B cell (primary cell): ENCODE measurements around the gene PIMREG. TPM values are rescaled to one million over a fixed set of nuclear protein-coding genes. Genes with fewer than 3 reads are reported as not detected.
A peak's percentile ranks its signal among the peaks of the same experiment; 100 is the strongest.

ENCODE experiments used
- ATAC-seq: fragments of 200-7000 bp; cut with Tn5 transposase; one replicate; pipeline ENCODE4 v1.10.0; 2021; ENCODE audit warnings: low read depth, mild to moderate bottlenecking, moderate number of reproducible peaks, moderate library complexity
- CTCF ChIA-PET: fragments of 350-600 bp; sonication (Branson Sonifier 250); formaldehyde crosslinking; loops from one replicate; lab custom pipeline; 2021; ENCODE audit warnings: antibody characterized with exemption, inconsistent platforms; lab: Charles Lee
- POLR2A ChIA-PET: fragments of 350-600 bp; sonication (Branson Sonifier 250); formaldehyde crosslinking; loops from one replicate; lab custom pipeline; 2021; ENCODE audit warnings: antibody characterized with exemption; lab: Charles Lee
- DNase-seq: peaks from one replicate; pipeline ENCODE4 v3.0.0; 2013
- H2AFZ ChIP-seq: 2 replicates; pipeline ENCODE4 v1.6.1; 2012; ENCODE audit warnings: mild to moderate bottlenecking, low read depth, low read length; ENCODE audit not compliant: insufficient read depth, poor library complexity, severe bottlenecking
- H3K27ac ChIP-seq, 2 donors: 1 replicate in 1 of 2; 2 replicates in 1 of 2; pipeline ENCODE4 v1.5.1; 2012 to 2013; ENCODE audit warnings: low read length in 2 of 2, mild to moderate bottlenecking in 2 of 2, moderate library complexity in 1 of 2
- H3K27me3 ChIP-seq, 4 experiments: fragments of 200-600 bp in 1 of 4; sonication (generic) in 1 of 4; replicated peaks in 1 of 4; 1 replicate in 2 of 4; 2 replicates in 2 of 4; pipeline versions ENCODE4 v1.6.1 to v1.7.0; 2013 to 2016; ENCODE audit warnings: low read length in 3 of 4, mild to moderate bottlenecking in 2 of 4, mixed read lengths in 1 of 4, moderate library complexity in 1 of 4; ENCODE audit not compliant: insufficient read depth in 4 of 4, control insufficient read depth in 3 of 4; ENCODE audit errors: control extremely low read depth in 1 of 4
- H3K36me3 ChIP-seq, 2 experiments: replicated peaks in 1 of 2; 1 replicate in 1 of 2; 2 replicates in 1 of 2; pipeline versions ENCODE4 v1.6.1 to v1.7.1; 2013; ENCODE audit warnings: low read length in 1 of 2; ENCODE audit not compliant: insufficient read depth in 2 of 2, control insufficient read depth in 1 of 2; ENCODE audit errors: control extremely low read depth in 1 of 2, extremely low read depth in 1 of 2
- H3K4me1 ChIP-seq, 2 donors: fragments of 200-600 bp in 1 of 2; sonication (generic) in 1 of 2; 1 replicate in 1 of 2; 2 replicates in 1 of 2; pipeline versions ENCODE4 v1.5.1 to v1.6.1; 2013 to 2017; ENCODE audit warnings: low read length in 2 of 2; ENCODE audit not compliant: control insufficient read depth in 2 of 2, insufficient read depth in 2 of 2
- H3K4me2 ChIP-seq: replicated peaks from 2 replicates; pipeline ENCODE3; 2012; ENCODE audit warnings: mild to moderate bottlenecking, low read depth, low read length; ENCODE audit not compliant: poor library complexity, severe bottlenecking
- H3K4me3 ChIP-seq, 5 experiments: fragments of 200-600 bp in 1 of 5; sonication (generic) in 1 of 5; 1 replicate in 3 of 5; 2 replicates in 2 of 5; pipeline versions ENCODE4 v1.5.1 to v1.7.0; 2011 to 2016; ENCODE audit warnings: low read length in 4 of 5, mild to moderate bottlenecking in 4 of 5, low read depth in 2 of 5, control low read depth in 1 of 5, moderate library complexity in 1 of 5; ENCODE audit not compliant: insufficient read depth in 1 of 5; ENCODE audit errors: control extremely low read depth in 1 of 5, extremely low read depth in 1 of 5
- H3K79me2 ChIP-seq: fragments of 200-600 bp; sonication (generic); one replicate; pipeline ENCODE4 v1.6.0; 2016; ENCODE audit warnings: low read length; ENCODE audit not compliant: control insufficient read depth, insufficient read depth
- H3K9ac ChIP-seq: fragments of 200-600 bp; sonication (generic); 2 replicates; pipeline ENCODE4 v1.6.1; 2017; ENCODE audit warnings: mild to moderate bottlenecking, low read length, moderate library complexity
- H3K9me3 ChIP-seq, 3 donors: one replicate each; pipeline versions ENCODE4 v1.6.1 to v1.7.1; 2013; ENCODE audit warnings: low read length in 2 of 3; ENCODE audit not compliant: control insufficient read depth in 2 of 3, insufficient read depth in 1 of 3; ENCODE audit errors: control extremely low read depth in 1 of 3
- H4K20me1 ChIP-seq: 2 replicates; pipeline ENCODE4 v1.6.0; 2012; ENCODE audit warnings: mild to moderate bottlenecking, low read length; ENCODE audit not compliant: insufficient read depth, control insufficient read depth, poor library complexity, severe bottlenecking
- H3K27ac Mint-ChIP-seq: one replicate; pipeline ENCODE4 v1.8.0; 2021; ENCODE audit warnings: mixed read lengths
- H3K27me3 Mint-ChIP-seq: one replicate; pipeline ENCODE4 v1.8.0; 2021; ENCODE audit warnings: mixed read lengths
- H3K4me1 Mint-ChIP-seq: one replicate; pipeline ENCODE4 v1.8.0; 2021; ENCODE audit warnings: mixed read lengths
- H3K4me3 Mint-ChIP-seq: one replicate; pipeline ENCODE4 v1.8.0; 2021; ENCODE audit warnings: mixed read lengths
- H3K9me3 Mint-ChIP-seq: one replicate; pipeline ENCODE4 v1.8.0; 2022; ENCODE audit warnings: mixed read lengths; ENCODE audit not compliant: insufficient read depth
- CTCF ChIP-seq: fragments of 200-600 bp; IDR thresholded peaks from one replicate; pipeline ENCODE4 v1.8.0; 2022; ENCODE audit warnings: antibody characterized with exemption, mild to moderate bottlenecking
- EZH2 ChIP-seq: IDR thresholded peaks from 2 replicates; pipeline ENCODE4 v1.6.1; 2012; ENCODE audit warnings: borderline replicate concordance, low read depth, mild to moderate bottlenecking, moderate library complexity, low read length; ENCODE audit not compliant: insufficient read depth, poor library complexity, severe bottlenecking
- WGBS: methylation state at CpG from one replicate; pipeline ENCODE4 v1.1.5; 2013; ENCODE audit warnings: missing lambda C conversion rate; ENCODE audit not compliant: insufficient coverage; 5-methylcytosine and 5-hydroxymethylcytosine counted together
- intact Hi-C: fragments of 100-400 bp; cut with micrococcal nuclease; formaldehyde crosslinking; loops from one replicate; pipeline ENCODE4 v1.10.0; 2022
- polyA plus RNA-seq: library from polyadenylated mRNA; depleted of rRNA; stranded (reverse); fragments of >200 nt; gene quantifications from 2 replicates; pipeline ENCODE4 v1.2.3, GENCODE V29; 2012
- total RNA-seq, 2 donors: library from RNA; stranded (reverse); fragments of 120-200 nt in 1 of 2; gene quantifications; 1 replicate in 1 of 2; 2 replicates in 1 of 2; pipeline versions ENCODE4 v1.2.3 to v1.2.4, GENCODE V29; 2013 to 2022

The PIMREG gene
- total and polyA plus RNA-seq, 2 donors (not counting 1 experiment from before 2014, with no cell fraction given): 0.21 TPM; not detected in 1

- peaks cover 24% of the 10 kb centered on the region in 2 donors for H3K4me1 ChIP-seq
- peaks cover 27% of the 10 kb centered on the region for H3K4me1 Mint-ChIP-seq
- H3K4me2 ChIP-seq: peak overlapping the region; percentile 51
- DNase-seq (no peak), ATAC-seq (no peak)
- H3K27me3 ChIP-seq: peaks cover 0 to 2% (median 0%) of the 10 kb centered on the region in 4 experiments
- no peaks in the 10 kb centered on the region for H3K79me2 ChIP-seq
- H3K27ac ChIP-seq: no peak overlapping the region
- ChIA-PET POLR2A (no interaction called here), CTCF (interaction anchor here (1.2 kb wide), 1 partner anchor 23 kb away, joined by 5 read pairs; no protein-coding TSS in a partner anchor)
- intact Hi-C loops: no loop called here
- H4K20me1 ChIP-seq: no peaks in the 10 kb centered on the region
- H3K9me3 Mint-ChIP-seq: no peaks in the 10 kb centered on the region
- no peak overlapping the region for H3K4me3 ChIP-seq
- H3K36me3 ChIP-seq: no peaks in the 10 kb centered on the region
- no peak for TF ChIP-seq CTCF
- no peak for TF ChIP-seq EZH2
- no peaks in the 10 kb centered on the region for H3K9me3 ChIP-seq
- H2AFZ ChIP-seq: peak overlapping the region; percentile 26
- no peak overlapping the region for H3K27ac Mint-ChIP-seq
- H3K9ac ChIP-seq: no peak overlapping the region
- WGBS: 63% methylated on average over 13 of the region's 15 CpGs
- H3K27me3 Mint-ChIP-seq: peaks cover 11% of the 10 kb centered on the region
- peak overlapping the region; percentile 70 for H3K4me3 Mint-ChIP-seq
These were observed 51.3 kb downstream of the PIMREG start for GRCh38 chr17:6495450-6496115.

DNA sequence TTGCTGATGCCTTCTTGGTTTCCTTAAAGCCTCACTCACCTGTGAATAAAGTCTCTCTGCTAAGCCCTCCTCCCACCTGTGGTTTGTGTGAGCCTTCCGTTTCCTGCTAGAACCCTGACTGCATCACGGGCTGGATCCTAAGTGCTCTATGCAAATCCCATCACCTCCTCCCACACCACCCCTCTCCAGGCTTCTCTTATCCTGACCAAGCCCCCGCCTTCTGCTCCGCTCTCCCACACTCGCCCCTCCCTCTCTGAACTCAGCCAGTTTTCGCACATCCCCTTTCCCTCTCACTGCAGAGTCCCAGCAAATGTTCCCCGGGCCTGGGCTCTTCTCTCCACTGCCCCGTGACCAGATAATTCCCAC is 51.8 kb downstream of the PIMREG start:
- no peak for TF ChIP-seq CTCF
- no peak for TF ChIP-seq EZH2
- peaks cover 0 to 2% (median 0%) of the 10 kb centered on the region in 4 experiments for H3K27me3 ChIP-seq
- H3K4me2 ChIP-seq: peak overlapping the region; percentile 51
- Mint-ChIP-seq H3K9me3 (no peaks in the 10 kb centered on the region), H3K4me1 (peaks cover 27% of the 10 kb centered on the region), H3K27me3 (peaks cover 10% of the 10 kb centered on the region), H3K27ac (no peak overlapping the region), H3K4me3 (peak overlapping the region; percentile 70)
- H3K4me3 ChIP-seq: no peak overlapping the region
- peaks cover 24% of the 10 kb centered on the region in 2 donors for H3K4me1 ChIP-seq
- no peak overlapping the region for H3K9ac ChIP-seq
- peak overlapping the region; percentile 26 for H2AFZ ChIP-seq
- no peaks in the 10 kb centered on the region for H3K36me3 ChIP-seq
- no peaks in the 10 kb centered on the region for H3K9me3 ChIP-seq
- POLR2A ChIA-PET: no interaction called here
- ATAC-seq (no peak), DNase-seq (no peak)
- H4K20me1 ChIP-seq: no peaks in the 10 kb centered on the region
- under 1% methylated on average over 8 of the region's 8 CpGs for WGBS
- no peak overlapping the region for H3K27ac ChIP-seq
- CTCF ChIA-PET: interaction anchor here (1.2 kb wide), 1 partner anchor 23 kb away, joined by 5 read pairs; no protein-coding TSS in a partner anchor
- intact Hi-C loops: no loop called here
- no peaks in the 10 kb centered on the region for H3K79me2 ChIP-seq
